C4-2B (cell line): ENCODE results near the gene AGAP1.

Experiments used
- H3K27ac ChIP-seq: fragments of 450-650 bp; 2 replicates; pipeline ENCODE4 v1.5.1; 2017
- CTCF ChIP-seq: fragments of 450-650 bp; conservative IDR thresholded peaks from 2 replicates; pipeline ENCODE4 v1.5.1; 2017; ENCODE audit warnings: mild to moderate bottlenecking
- ZFX ChIP-seq: fragments of 450-650 bp; IDR thresholded peaks from 2 replicates; pipeline ENCODE4 v1.6.1; 2017

AGAP1 gene

GRCh38 chr2:235857598-235857997, 363.8 kb downstream of the AGAP1 start:
- TF ChIP-seq CTCF: no peak
- no peak for TF ChIP-seq ZFX
- no peak overlapping the region for H3K27ac ChIP-seq

GRCh38 chr2:235858881-235859280, 365.0 kb downstream of the AGAP1 start:
- no peak overlapping the region for H3K27ac ChIP-seq
- no peak for TF ChIP-seq ZFX
- no peak for TF ChIP-seq CTCF

GRCh38 chr2:235859651-235860050, 365.8 kb downstream of the AGAP1 start:
- TF ChIP-seq ZFX (no peak), CTCF (no peak)

GRCh38 chr2:235860111-235860510, 366.3 kb downstream of the AGAP1 start:
- TF ChIP-seq ZFX: no peak
- no peak for TF ChIP-seq CTCF
- H3K27ac ChIP-seq: no peak overlapping the region

More at GRCh38 chr2:235859651-235860050, 365.8 kb downstream of the AGAP1 start:
- H3K27ac ChIP-seq: no peak overlapping the region

DNA sequence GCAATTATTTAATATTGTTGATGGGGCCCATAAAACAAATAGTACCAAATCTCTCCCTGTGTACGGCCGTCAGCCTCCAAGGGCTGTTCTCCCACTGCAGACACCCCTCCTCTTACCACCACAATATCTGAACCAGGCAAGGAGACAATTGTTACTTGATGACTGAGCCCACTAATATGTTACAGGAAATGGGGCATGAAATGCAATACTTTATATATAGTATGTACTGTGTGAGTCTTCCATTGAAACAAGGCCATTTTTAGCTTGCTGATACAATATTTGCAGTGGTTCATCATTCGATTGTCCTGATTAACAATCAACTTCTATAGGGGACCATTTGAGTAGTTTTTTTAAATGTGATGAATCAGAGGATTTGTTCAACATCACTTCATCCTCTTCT, 367.0 kb downstream of the AGAP1 start:
- TF ChIP-seq CTCF: no peak
- TF ChIP-seq ZFX: no peak
- no peak overlapping the region for H3K27ac ChIP-seq

- TF ChIP-seq CTCF (no peak), ZFX (no peak)
- H3K27ac ChIP-seq: no peak overlapping the region
Measured at GRCh38 chr2:235861383-235861782, 367.5 kb downstream of the AGAP1 start.

DNA sequence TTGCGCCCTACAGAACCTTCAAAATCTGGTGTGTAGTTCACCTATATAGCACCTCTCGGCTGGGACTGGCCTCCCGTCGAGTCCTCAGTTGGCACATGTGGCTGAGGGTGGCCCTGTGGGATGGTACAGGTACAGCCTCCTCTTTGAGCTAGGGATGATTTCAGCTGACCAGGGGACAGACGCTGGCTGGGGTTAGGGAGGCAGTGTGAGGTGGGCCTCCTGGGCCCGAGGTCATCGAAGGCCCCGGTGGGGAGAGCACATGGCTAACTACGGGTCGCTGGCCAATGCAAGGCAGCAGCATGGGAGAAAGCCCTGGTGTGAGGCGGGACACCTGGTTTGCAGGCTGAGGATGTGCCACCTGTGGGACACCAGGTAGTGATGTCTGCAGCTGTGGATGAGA, 369.6 kb downstream of the AGAP1 start:
- no peak overlapping the region for H3K27ac ChIP-seq
- no peak for TF ChIP-seq CTCF
